ENCODE data around the gene CD55. TPM values are rescaled to one million over a fixed set of nuclear protein-coding genes. Genes with fewer than 3 reads are reported as not detected.

The CD55 gene
- total RNA-seq, 1 donor from 2014 or later = 28.6 TPM

DNA sequence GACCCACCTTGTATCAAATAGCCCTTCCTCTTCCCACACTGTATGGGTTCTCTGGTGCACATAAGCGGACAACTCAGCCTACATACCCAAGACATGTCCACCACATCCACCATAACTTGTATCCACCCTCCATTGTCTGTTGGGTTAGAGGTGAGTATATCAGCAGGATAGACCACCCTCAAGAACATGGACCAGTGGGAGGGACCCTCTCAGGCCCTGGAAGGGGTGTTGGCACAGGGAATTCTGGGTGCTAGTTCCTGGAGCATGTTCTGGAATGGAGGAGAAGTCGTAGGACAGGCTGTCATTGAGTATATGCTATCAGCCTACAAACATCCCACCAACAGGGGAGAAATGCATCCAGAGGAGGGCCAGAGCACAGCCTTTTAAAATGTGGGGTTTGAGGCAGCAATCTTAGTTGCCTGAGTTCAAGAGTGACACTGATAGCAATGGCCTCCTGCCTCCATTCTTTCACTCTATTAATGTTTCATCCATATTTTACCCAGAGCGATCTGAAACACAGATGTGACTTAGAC is 7.5 kb downstream of the CD55 start:
- DNase-seq (ENCODE audit: low read depth) = no peak
- TF ChIP-seq, protein P1, sequence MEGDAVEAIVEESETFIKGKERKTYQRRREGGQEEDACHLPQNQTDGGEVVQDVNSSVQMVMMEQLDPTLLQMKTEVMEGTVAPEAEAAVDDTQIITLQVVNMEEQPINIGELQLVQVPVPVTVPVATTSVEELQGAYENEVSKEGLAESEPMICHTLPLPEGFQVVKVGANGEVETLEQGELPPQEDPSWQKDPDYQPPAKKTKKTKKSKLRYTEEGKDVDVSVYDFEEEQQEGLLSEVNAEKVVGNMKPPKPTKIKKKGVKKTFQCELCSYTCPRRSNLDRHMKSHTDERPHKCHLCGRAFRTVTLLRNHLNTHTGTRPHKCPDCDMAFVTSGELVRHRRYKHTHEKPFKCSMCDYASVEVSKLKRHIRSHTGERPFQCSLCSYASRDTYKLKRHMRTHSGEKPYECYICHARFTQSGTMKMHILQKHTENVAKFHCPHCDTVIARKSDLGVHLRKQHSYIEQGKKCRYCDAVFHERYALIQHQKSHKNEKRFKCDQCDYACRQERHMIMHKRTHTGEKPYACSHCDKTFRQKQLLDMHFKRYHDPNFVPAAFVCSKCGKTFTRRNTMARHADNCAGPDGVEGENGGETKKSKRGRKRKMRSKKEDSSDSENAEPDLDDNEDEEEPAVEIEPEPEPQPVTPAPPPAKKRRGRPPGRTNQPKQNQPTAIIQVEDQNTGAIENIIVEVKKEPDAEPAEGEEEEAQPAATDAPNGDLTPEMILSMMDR (conservative IDR thresholded peaks at IDR 0.05; ENCODE audit: low read depth, low read length) = no peak

DNA sequence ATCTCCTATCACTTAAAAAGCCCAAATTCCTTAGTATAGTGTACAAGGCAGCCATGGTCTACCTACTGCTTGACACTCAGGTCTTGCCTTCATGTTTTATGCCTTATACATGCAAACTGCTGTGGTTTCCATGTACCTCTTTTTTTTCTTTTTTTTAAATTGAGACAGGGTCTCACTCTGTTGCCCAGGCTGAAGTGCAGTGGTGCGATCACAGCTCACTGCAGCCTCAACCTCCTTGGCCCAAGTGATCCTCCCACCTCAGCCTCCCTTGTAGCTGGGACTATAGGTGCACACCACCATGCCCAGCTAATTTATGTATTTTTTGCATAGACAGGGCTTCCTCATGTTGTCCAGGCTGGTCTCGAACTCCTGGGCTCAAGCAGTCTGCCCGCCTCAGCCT is 8.0 kb downstream of the CD55 start:
- no peak for DNase-seq (ENCODE audit: low read depth)
- TF ChIP-seq, protein P1 (conservative IDR thresholded peaks at IDR 0.05; ENCODE audit: low read depth, low read length) = no peak
- H3K4me3 ChIP-seq (ENCODE audit: low read depth, low read length) = no peak overlapping the region

More for the DNA sequence above, 7.5 kb downstream of the CD55 start:
- no peak overlapping the region for H3K4me3 ChIP-seq (ENCODE audit: low read depth, low read length)

DNA sequence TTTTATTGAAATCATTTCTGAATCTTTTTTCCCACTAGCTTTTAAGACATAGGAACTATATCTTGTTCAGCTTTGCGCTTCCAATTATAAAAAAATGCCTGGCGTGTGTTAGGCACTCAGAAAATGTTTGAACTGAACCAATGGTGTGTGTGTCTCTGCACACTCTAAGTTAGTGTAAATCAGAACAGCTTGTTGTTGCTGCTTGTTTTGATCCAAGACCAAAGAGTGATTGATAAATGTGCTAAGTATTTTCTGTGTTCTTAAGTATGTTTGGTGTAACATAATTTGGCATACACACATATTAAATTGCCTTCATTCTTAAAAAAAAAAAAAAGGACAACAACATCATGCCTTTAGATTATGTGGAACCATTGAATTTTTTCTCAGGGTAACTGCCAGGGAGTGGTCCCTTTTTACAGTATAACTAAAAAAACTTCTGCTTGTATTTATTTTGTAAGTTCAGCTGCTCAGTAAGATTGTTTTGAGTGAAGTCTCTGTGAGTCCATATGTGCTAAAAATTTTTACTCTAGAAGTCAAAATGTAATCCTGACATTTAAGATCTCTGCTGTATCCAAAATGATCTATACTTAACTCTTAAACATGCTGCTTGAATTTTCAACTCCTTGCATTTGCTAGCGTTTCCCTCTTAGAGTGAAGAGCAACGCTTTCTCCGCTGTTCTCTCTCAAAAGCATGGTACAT is 8.7 kb downstream of the CD55 start:
- H3K4me3 ChIP-seq (ENCODE audit: low read depth, low read length) = no peak overlapping the region
- TF ChIP-seq, protein P1 (conservative IDR thresholded peaks at IDR 0.05; ENCODE audit: low read depth, low read length) = no peak
- DNase-seq (ENCODE audit: low read depth) = no peak

DNA sequence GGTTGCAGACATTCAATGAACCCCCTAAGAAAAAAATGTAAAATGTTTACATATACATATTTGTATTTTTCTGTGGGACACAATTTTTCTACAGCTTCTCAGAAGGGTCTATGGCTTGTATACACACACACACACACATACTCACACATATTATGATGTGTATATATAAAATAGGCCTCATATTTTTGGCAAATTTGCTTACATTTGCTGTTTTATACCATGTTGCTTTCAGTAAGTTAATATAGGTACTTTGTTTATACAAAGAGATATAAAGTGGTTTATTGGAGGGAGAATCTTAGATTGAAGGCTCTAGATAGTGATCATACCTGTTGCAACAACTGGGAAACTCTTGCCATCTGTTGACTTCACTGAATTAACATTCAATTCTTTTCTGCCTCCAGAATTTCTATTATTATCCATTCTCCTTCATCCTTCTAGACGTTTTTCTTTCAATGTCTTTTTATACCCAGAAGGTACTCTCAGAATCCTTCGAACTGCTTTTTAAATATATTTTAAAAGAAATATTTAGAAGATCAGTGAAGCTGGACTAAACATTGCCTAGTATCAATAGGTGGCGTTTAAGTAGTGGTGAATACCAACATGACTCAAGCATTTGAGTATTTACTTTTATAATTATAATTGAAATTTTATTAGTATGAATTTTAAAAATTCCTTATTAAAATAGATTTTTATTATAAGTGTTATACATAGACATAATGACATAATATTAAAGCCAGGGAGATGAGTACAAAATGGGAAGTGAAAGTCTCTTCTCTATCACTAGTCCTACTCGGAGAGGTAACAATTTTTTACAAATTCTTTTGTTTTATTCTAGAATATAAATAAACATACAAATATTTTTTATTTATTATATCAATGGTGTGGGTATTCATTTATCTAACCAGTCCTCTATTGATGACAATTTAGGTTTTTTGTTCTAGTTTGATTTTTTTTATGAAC is 10.2 kb downstream of the CD55 start:
- no peak overlapping the region for H3K4me3 ChIP-seq (ENCODE audit: low read depth, low read length)
- TF ChIP-seq, protein P1 (conservative IDR thresholded peaks at IDR 0.05; ENCODE audit: low read depth, low read length) = no peak
- no peak for DNase-seq (ENCODE audit: low read depth)

DNA sequence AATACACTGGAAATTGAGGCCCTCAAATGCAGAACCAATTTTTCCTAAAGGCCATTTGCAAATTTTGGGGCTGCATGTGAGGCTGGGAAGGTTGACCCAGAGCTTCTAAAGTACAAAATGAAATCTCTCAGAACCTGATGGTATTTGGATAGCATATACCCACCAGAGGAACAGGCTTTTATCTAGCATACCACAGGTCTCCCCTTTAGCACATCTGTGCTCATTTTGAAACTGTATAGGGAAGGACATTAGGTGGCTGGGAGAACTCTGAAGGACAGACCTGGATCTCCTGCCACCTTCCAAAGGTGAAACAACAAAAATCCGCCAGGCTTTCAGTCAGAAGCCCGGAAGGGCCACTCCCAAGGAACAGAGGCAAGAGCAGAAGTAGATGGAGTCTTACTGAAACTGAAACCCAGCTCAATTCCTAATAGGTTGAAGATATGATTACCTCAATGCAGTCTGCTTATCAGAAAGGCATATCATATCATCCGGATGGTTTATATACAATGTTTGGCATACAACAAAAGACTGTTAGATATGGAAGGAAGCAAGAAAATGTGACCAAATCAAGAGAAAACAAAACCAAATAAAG is 11.6 kb downstream of the CD55 start:
- DNase-seq (ENCODE audit: low read depth) = no peak
- H3K4me3 ChIP-seq (ENCODE audit: low read depth, low read length) = no peak overlapping the region
- TF ChIP-seq, protein P1 (conservative IDR thresholded peaks at IDR 0.05; ENCODE audit: low read depth, low read length) = no peak

DNA sequence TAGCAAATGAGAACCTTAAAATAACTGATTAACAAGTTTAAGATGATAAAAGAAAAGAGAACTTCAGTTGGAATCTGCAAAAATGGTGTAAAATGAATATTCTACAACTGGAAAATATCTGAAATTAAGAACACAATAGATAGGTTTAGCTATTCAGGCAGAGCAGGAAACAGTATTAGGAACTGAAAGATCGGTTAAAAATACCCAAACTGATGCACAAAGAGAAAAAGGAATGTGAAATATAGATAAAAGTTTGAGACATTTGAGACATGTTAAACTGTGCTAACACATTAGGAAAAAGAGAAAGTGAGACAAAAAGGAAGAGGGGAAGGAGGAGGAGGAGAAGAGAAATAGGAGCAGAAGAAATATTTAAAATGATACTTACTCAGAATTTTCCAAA is 12.1 kb downstream of the CD55 start:
- H3K4me3 ChIP-seq (ENCODE audit: low read depth, low read length) = no peak overlapping the region
- TF ChIP-seq, protein P1 (conservative IDR thresholded peaks at IDR 0.05; ENCODE audit: low read depth, low read length) = no peak
- DNase-seq (ENCODE audit: low read depth) = no peak
